GM18511 (cell line): Measurements from ENCODE around the gene LYPD4.

ENCODE experiments used
- ATAC-seq: cut with Tn5 transposase; IDR thresholded peaks from one replicate; pipeline ENCODE4 v1.9.1; 2021; ENCODE audit warnings: mild to moderate bottlenecking, moderate library complexity; ENCODE audit not compliant: unreplicated experiment

LYPD4 gene

GRCh38 chr19:41853344-41853743 is 8.9 kb upstream of the LYPD4 start:
- ATAC-seq = no peak

GRCh38 chr19:41851456-41851855 is 7.0 kb upstream of the LYPD4 start:
- no peak for ATAC-seq

GRCh38 chr19:41850381-41850780 is 5.9 kb upstream of the LYPD4 start:
- no peak for ATAC-seq

- no peak for ATAC-seq
Observed at GRCh38 chr19:41849067-41849466, 4.6 kb upstream of the LYPD4 start.

GRCh38 chr19:41848666-41849065 is 4.2 kb upstream of the LYPD4 start:
- ATAC-seq = no peak

- ATAC-seq = no peak
Observed at GRCh38 chr19:41847351-41848105, 3.0 kb upstream of the LYPD4 start.

- ATAC-seq = no peak
Observed at GRCh38 chr19:41845051-41845590, 638 bp upstream of the LYPD4 start.

- ATAC-seq = no peak
Observed at GRCh38 chr19:41845001-41845050, 343 bp upstream of the LYPD4 start, which contains the start of gene DMRTC2. DMRTC2 (plus strand) TSS chr19:41845042; CDS start chr19:41847429, 2,387 bp downstream.

- ATAC-seq = no peak
Observed at GRCh38 chr19:41843371-41843770, 1.1 kb downstream of the LYPD4 start.

- no peak for ATAC-seq
Observed at GRCh38 chr19:41839211-41839610, 5.3 kb downstream of the LYPD4 start.

GRCh38 chr19:41837981-41838708 is 6.3 kb downstream of the LYPD4 start:
- ATAC-seq = no peak

- no peak for ATAC-seq
Observed at GRCh38 chr19:41821003-41821735, 23.3 kb downstream of the LYPD4 start.

GRCh38 chr19:41816761-41817160 is 27.7 kb downstream of the LYPD4 start:
- no peak for ATAC-seq

GRCh38 chr19:41815301-41815700 is 29.2 kb downstream of the LYPD4 start:
- ATAC-seq = no peak

- no peak for ATAC-seq
Observed at GRCh38 chr19:41813911-41814310, 30.6 kb downstream of the LYPD4 start.

- no peak for ATAC-seq
Observed at GRCh38 chr19:41811981-41812380, 32.5 kb downstream of the LYPD4 start.

GRCh38 chr19:41811036-41811435 is 33.4 kb downstream of the LYPD4 start:
- ATAC-seq = no peak

- ATAC-seq = no peak
Observed at GRCh38 chr19:41810301-41810700, 34.2 kb downstream of the LYPD4 start.

GRCh38 chr19:41808663-41809566 is 35.6 kb downstream of the LYPD4 start:
- ATAC-seq = no peak

- ATAC-seq = no peak
Observed at GRCh38 chr19:41807176-41807575, 37.3 kb downstream of the LYPD4 start.

- no peak for ATAC-seq
Observed at GRCh38 chr19:41804336-41804735, 40.1 kb downstream of the LYPD4 start.
